HG02885 (cell line): ENCODE data around the gene TLR5.
A peak's percentile ranks its signal among the peaks of the same experiment; 100 is the strongest.

Source experiments
- ATAC-seq: cut with Tn5 transposase; IDR thresholded peaks from one replicate; pipeline ENCODE4 v1.9.1; 2021; ENCODE audit warnings: mild to moderate bottlenecking; ENCODE audit not compliant: unreplicated experiment, poor library complexity

TLR5 gene

GRCh38 chr1:223150443-223150842 is 7.4 kb upstream of the TLR5 start:
- no peak for ATAC-seq

GRCh38 chr1:223147873-223148272 is 4.8 kb upstream of the TLR5 start:
- no peak for ATAC-seq

- no peak for ATAC-seq
These were observed 4.4 kb upstream of the TLR5 start for GRCh38 chr1:223147409-223147808.

GRCh38 chr1:223146745-223147144 is 3.7 kb upstream of the TLR5 start:
- no peak for ATAC-seq

GRCh38 chr1:223144914-223145313 is 1.9 kb upstream of the TLR5 start:
- no peak for ATAC-seq

- ATAC-seq, result no peak
These were observed 1.4 kb upstream of the TLR5 start for GRCh38 chr1:223144431-223144830.

GRCh38 chr1:223143537-223144248 is 645 bp upstream of the TLR5 start:
- ATAC-seq, result peak; percentile 58

GRCh38 chr1:223142269-223142668 is 779 bp downstream of the TLR5 start:
- ATAC-seq, result no peak

- no peak for ATAC-seq
These were observed 2.2 kb downstream of the TLR5 start for GRCh38 chr1:223140611-223141405.

- ATAC-seq, result no peak
These were observed 5.5 kb downstream of the TLR5 start for GRCh38 chr1:223137455-223138085.

GRCh38 chr1:223136086-223136485 is 7.0 kb downstream of the TLR5 start:
- ATAC-seq, result no peak

GRCh38 chr1:223135176-223135942 is 7.7 kb downstream of the TLR5 start:
- ATAC-seq, result no peak

- peak; percentile 87 for ATAC-seq
These were observed 9.1 kb downstream of the TLR5 start for GRCh38 chr1:223133824-223134435.

- ATAC-seq, result peak; percentile 7
These were observed 9.7 kb downstream of the TLR5 start for GRCh38 chr1:223133306-223133823.

GRCh38 chr1:223129229-223129901 is 13.7 kb downstream of the TLR5 start:
- peak; percentile 50 for ATAC-seq

GRCh38 chr1:223126741-223127140 is 16.3 kb downstream of the TLR5 start:
- no peak for ATAC-seq

GRCh38 chr1:223125766-223126165 is 17.3 kb downstream of the TLR5 start:
- no peak for ATAC-seq

GRCh38 chr1:223123011-223123610 is 19.9 kb downstream of the TLR5 start:
- no peak for ATAC-seq

GRCh38 chr1:223118418-223118817 is 24.6 kb downstream of the TLR5 start:
- ATAC-seq, result no peak
